Transverse colon (tissue), 3 donors: ENCODE results near the gene ATOH1.

Experiments
- EP300 ChIP-seq: sonication (generic); formaldehyde crosslinking; IDR thresholded peaks from one replicate; pipeline ENCODE4 v1.6.1; 2017; ENCODE audit warnings: antibody characterized with exemption, low read depth
- TF ChIP-seq, protein P1 (sequence below), 5 experiments: fragments of 200-600 bp in 3 of 5; fragments of 450-650 bp in 2 of 5; sonication (generic) in 3 of 5; IDR thresholded peaks; 1 replicate in 2 of 5; 2 replicates in 3 of 5; pipeline ENCODE4 v1.5.1; 2016 to 2017; ENCODE audit warnings: antibody characterized with exemption in 5 of 5, inconsistent platforms in 3 of 5, mild to moderate bottlenecking in 2 of 5, moderate library complexity in 1 of 5

- TF ChIP-seq, protein P1, sequence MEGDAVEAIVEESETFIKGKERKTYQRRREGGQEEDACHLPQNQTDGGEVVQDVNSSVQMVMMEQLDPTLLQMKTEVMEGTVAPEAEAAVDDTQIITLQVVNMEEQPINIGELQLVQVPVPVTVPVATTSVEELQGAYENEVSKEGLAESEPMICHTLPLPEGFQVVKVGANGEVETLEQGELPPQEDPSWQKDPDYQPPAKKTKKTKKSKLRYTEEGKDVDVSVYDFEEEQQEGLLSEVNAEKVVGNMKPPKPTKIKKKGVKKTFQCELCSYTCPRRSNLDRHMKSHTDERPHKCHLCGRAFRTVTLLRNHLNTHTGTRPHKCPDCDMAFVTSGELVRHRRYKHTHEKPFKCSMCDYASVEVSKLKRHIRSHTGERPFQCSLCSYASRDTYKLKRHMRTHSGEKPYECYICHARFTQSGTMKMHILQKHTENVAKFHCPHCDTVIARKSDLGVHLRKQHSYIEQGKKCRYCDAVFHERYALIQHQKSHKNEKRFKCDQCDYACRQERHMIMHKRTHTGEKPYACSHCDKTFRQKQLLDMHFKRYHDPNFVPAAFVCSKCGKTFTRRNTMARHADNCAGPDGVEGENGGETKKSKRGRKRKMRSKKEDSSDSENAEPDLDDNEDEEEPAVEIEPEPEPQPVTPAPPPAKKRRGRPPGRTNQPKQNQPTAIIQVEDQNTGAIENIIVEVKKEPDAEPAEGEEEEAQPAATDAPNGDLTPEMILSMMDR (IDR thresholded peaks at IDR 0.05), result no peak
- TF ChIP-seq EP300, result no peak
These were observed 3.4 kb downstream of the ATOH1 start for GRCh38 chr4:93831716-93832496.
